ENCODE measurements around the gene CAMTA1. TPM values are rescaled to one million over a fixed set of nuclear protein-coding genes. Genes with fewer than 3 reads are reported as not detected.

CAMTA1 gene
- total and polyA plus RNA-seq, 9 of the 15 experiments (the other 6 are each of a cell fraction or from before 2014, with no cell fraction given), result 43.9 to 161 (median 65.9) TPM

DNA sequence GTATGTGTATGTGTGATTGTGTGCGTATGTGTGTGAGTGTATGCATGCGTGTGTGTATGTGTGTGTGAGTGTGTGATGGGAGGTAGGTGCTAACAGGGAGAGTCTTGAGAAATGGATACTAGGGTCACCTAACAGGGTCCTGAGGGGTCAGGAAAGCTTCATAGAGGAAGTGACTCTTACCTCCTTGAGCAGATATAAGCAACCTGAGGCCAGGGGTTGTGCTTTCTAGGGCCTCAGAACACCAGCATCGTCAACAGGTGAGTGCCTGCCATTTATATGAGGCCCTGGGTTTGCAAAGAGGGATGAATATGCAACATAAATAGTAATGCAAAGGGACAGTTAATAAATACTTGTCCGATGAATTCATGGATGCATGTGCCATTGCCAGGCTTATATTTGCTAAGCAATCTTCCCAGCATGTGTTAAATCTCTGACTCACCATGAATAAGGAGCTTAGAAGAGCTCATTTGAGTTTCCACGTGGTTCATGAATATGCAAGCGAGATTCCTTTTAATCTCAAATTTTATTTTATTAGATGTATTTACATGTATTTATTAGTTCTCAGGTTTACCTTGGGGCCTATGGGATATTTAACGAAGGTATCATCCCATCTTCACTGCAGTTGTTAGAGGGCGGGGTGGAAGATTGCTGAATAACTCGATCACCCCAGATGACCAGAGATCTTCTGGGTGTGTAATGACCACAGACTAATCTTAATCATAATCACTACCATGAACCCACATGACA, 438.3 kb downstream of the CAMTA1 start (continued):
- TF ChIP-seq SRSF9 (IDR thresholded peaks at IDR 0.05; ENCODE audit: borderline replicate concordance, low read depth, low read length) (no peak), POLR2A (conservative IDR thresholded peaks at IDR 0.05) (no peak), FOXK2 (conservative IDR thresholded peaks at IDR 0.05 in 1 of 2, IDR thresholded peaks at IDR 0.05 in 1 of 2; ENCODE audit: low read depth in 2 of 2) (no peak), KDM5B (IDR thresholded peaks at IDR 0.05; ENCODE audit: insufficient replicate concordance, low read depth, low read length) (no peak)
- TF ChIP-seq, protein P1, sequence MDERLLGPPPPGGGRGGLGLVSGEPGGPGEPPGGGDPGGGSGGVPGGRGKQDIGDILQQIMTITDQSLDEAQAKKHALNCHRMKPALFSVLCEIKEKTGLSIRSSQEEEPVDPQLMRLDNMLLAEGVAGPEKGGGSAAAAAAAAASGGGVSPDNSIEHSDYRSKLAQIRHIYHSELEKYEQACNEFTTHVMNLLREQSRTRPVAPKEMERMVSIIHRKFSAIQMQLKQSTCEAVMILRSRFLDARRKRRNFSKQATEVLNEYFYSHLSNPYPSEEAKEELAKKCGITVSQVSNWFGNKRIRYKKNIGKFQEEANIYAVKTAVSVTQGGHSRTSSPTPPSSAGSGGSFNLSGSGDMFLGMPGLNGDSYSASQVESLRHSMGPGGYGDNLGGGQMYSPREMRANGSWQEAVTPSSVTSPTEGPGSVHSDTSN (CRISPR knock-in tag; IDR thresholded peaks at IDR 0.05; ENCODE audit: low read depth), result no peak
- TF ChIP-seq, protein P1 (tag; conservative IDR thresholded peaks at IDR 0.05; ENCODE audit: low read depth), result no peak

DNA sequence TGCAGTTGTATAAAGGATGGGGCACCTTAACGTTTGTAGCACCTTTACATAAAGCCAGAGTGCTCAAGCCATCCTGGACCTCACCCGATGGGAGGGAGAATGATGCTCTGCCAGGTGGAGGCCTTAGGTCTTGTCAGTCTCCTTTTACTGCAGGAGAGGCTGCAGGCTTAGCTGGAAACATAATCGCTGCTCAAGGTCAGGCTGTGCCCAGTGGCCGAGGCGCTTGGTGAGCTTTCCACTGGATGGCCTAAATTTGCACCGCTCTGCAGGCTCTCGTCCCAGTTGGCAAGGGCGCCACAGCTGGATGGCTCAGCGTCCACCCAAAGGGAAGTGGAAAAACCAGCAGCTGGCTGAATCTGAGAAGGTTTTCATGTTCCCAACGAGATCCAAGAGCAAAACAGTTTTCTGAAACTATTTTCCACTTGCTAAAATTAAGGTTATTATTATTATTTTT, 438.9 kb downstream of the CAMTA1 start:
- POLR2A ChIA-PET, result interaction anchor here (0.6 kb wide), 2 partner anchors 439 to 475 kb away, joined by 3 read pairs; partner anchors contain the start of gene CAMTA1
- Histone ChIP-seq H4K20me1 (replicated peaks; ENCODE audit: control insufficient read depth, insufficient read depth, low read length) (peaks cover 5% of the 10 kb centered on the region), H3K79me2 (ENCODE audit: control insufficient read depth, insufficient read depth, low read length) (no peaks in the 10 kb centered on the region), H3K36me3 (ENCODE audit: control insufficient read depth, insufficient read depth, low read length) (no peaks in the 10 kb centered on the region), H3K27me3 (ENCODE audit: control insufficient read depth in 2 of 2, insufficient read depth in 2 of 2, low read length in 2 of 2) (peaks cover 8 to 60% of the 10 kb centered on the region in 2 experiments; a peak in 4 of 5 replicates), H3K4me2 (ENCODE audit: insufficient read depth, low read length) (no peak overlapping the region), H3K4me3 (no peak overlapping the region), H3K4me1 (replicated peaks in 1 of 2; ENCODE audit: control insufficient read depth in 2 of 2, insufficient read depth in 2 of 2, low read length in 2 of 2) (no peaks in the 10 kb centered on the region), H3K9ac (ENCODE audit: insufficient read depth in 1 of 2, low read depth in 2 of 2, low read length in 2 of 2) (no peak overlapping the region; a peak in 1 of 4 replicates), H3K9me1 (ENCODE audit: control insufficient read depth, insufficient read depth, low read length) (no peaks in the 10 kb centered on the region), H2AFZ (ENCODE audit: low read depth, low read length) (no peak overlapping the region), H3K27ac (ENCODE audit: extremely low read depth, low read depth, low read length) (no peak overlapping the region), H3K9me3 (replicated peaks; ENCODE audit: control insufficient read depth, insufficient read depth, low read depth, low read length) (no peaks in the 10 kb centered on the region)
- ATAC-seq (no peak), FAIRE-seq (no peak), DNase-seq (ENCODE audit: extremely low read depth in 1 of 4, low spot score in 3 of 4) (no peak)
- BruUV-seq (replicated peaks), result no TSS peak
- in situ Hi-C loops (cut with MboI), result loop anchor here (10.0 to 25.0 kb wide), 4 partner anchors 421 to 962 kb away; partner anchors contain the start of genes GPR153 and PLEKHG5
- intact Hi-C loops (cut with micrococcal nuclease), result loop anchor here (5.0 kb wide), 1 partner anchor 423 kb away; no protein-coding TSS in a partner anchor
- WGBS (ENCODE audit: insufficient coverage, low coverage, missing lambda C conversion rate), result 3% methylated on average over 10 of the region's 10 CpGs
- CTCF ChIA-PET (ENCODE audit: low intra/inter-chr PET ratio), result interaction anchor here (0.9 kb wide), 1 partner anchor 315 kb away, joined by 4 read pairs; no protein-coding TSS in a partner anchor
- TF ChIP-seq, protein P2, sequence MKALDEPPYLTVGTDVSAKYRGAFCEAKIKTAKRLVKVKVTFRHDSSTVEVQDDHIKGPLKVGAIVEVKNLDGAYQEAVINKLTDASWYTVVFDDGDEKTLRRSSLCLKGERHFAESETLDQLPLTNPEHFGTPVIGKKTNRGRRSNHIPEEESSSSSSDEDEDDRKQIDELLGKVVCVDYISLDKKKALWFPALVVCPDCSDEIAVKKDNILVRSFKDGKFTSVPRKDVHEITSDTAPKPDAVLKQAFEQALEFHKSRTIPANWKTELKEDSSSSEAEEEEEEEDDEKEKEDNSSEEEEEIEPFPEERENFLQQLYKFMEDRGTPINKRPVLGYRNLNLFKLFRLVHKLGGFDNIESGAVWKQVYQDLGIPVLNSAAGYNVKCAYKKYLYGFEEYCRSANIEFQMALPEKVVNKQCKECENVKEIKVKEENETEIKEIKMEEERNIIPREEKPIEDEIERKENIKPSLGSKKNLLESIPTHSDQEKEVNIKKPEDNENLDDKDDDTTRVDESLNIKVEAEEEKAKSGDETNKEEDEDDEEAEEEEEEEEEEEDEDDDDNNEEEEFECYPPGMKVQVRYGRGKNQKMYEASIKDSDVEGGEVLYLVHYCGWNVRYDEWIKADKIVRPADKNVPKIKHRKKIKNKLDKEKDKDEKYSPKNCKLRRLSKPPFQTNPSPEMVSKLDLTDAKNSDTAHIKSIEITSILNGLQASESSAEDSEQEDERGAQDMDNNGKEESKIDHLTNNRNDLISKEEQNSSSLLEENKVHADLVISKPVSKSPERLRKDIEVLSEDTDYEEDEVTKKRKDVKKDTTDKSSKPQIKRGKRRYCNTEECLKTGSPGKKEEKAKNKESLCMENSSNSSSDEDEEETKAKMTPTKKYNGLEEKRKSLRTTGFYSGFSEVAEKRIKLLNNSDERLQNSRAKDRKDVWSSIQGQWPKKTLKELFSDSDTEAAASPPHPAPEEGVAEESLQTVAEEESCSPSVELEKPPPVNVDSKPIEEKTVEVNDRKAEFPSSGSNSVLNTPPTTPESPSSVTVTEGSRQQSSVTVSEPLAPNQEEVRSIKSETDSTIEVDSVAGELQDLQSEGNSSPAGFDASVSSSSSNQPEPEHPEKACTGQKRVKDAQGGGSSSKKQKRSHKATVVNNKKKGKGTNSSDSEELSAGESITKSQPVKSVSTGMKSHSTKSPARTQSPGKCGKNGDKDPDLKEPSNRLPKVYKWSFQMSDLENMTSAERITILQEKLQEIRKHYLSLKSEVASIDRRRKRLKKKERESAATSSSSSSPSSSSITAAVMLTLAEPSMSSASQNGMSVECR (CRISPR knock-in tag; IDR thresholded peaks at IDR 0.05), result no peak
- no peak for TF ChIP-seq BCOR (IDR thresholded peaks at IDR 0.05)
- TF ChIP-seq, protein P3, sequence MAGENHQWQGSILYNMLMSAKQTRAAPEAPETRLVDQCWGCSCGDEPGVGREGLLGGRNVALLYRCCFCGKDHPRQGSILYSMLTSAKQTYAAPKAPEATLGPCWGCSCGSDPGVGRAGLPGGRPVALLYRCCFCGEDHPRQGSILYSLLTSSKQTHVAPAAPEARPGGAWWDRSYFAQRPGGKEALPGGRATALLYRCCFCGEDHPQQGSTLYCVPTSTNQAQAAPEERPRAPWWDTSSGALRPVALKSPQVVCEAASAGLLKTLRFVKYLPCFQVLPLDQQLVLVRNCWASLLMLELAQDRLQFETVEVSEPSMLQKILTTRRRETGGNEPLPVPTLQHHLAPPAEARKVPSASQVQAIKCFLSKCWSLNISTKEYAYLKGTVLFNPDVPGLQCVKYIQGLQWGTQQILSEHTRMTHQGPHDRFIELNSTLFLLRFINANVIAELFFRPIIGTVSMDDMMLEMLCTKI (IDR thresholded peaks at IDR 0.05; ENCODE audit: partially characterized antibody), result no peak
